Measurements from ENCODE around the gene NMBR.

- TF ChIP-seq ZFP30 (CRISPR knock-in tag; IDR thresholded peaks at IDR 0.05) (no peak), CREB5 (CRISPR knock-in tag; IDR thresholded peaks at IDR 0.05; ENCODE audit: low read depth) (no peak), SNAI2 (CRISPR knock-in tag; IDR thresholded peaks at IDR 0.05) (no peak), PATZ1 (CRISPR knock-in tag; IDR thresholded peaks at IDR 0.05; ENCODE audit: borderline replicate concordance) (no peak), ESRRG (CRISPR knock-in tag; IDR thresholded peaks at IDR 0.05) (no peak), TSHZ2 (CRISPR knock-in tag; IDR thresholded peaks at IDR 0.05) (no peak), ISL1 (CRISPR knock-in tag; IDR thresholded peaks at IDR 0.05) (no peak), OSR1 (CRISPR knock-in tag; IDR thresholded peaks at IDR 0.05) (no peak), ZFP3 (CRISPR knock-in tag; IDR thresholded peaks at IDR 0.05) (no peak), CSDC2 (CRISPR knock-in tag; IDR thresholded peaks at IDR 0.05) (no peak)
Observed at GRCh38 chr6:142185641-142186040, 38.7 kb upstream of the NMBR start.
